GM18526 (cell line): ENCODE measurements around the gene ATP10A.

ENCODE experiments used
- POLR2A ChIP-seq: IDR thresholded peaks from 3 replicates; pipeline ENCODE4 v1.6.1; 2011; ENCODE audit not compliant: insufficient read length; ENCODE audit errors: extremely low read depth

Gene ATP10A

GRCh38 chr15:25679964-25680685, 183.0 kb downstream of the ATP10A start:
- TF ChIP-seq POLR2A = no peak

- no peak for TF ChIP-seq POLR2A
These were observed 183.6 kb downstream of the ATP10A start for GRCh38 chr15:25679492-25679891.

- TF ChIP-seq POLR2A = no peak
These were observed 184.6 kb downstream of the ATP10A start for GRCh38 chr15:25678500-25678855.

- TF ChIP-seq POLR2A = no peak
These were observed 185.2 kb downstream of the ATP10A start for GRCh38 chr15:25677719-25678499.

GRCh38 chr15:25676070-25676469, 187.1 kb downstream of the ATP10A start:
- no peak for TF ChIP-seq POLR2A

- no peak for TF ChIP-seq POLR2A
These were observed 187.7 kb downstream of the ATP10A start for GRCh38 chr15:25675396-25675795.

GRCh38 chr15:25674913-25675312, 188.2 kb downstream of the ATP10A start:
- TF ChIP-seq POLR2A = no peak

- TF ChIP-seq POLR2A = no peak
These were observed 189.2 kb downstream of the ATP10A start for GRCh38 chr15:25673972-25674371.

GRCh38 chr15:25673351-25673750, 189.8 kb downstream of the ATP10A start:
- no peak for TF ChIP-seq POLR2A

GRCh38 chr15:25671132-25671531, 192.0 kb downstream of the ATP10A start:
- TF ChIP-seq POLR2A = no peak

- no peak for TF ChIP-seq POLR2A
These were observed 192.5 kb downstream of the ATP10A start for GRCh38 chr15:25670621-25671020.

- no peak for TF ChIP-seq POLR2A
These were observed 193.0 kb downstream of the ATP10A start for GRCh38 chr15:25670025-25670554.

- no peak for TF ChIP-seq POLR2A
These were observed 194.2 kb downstream of the ATP10A start for GRCh38 chr15:25668901-25669300.

- no peak for TF ChIP-seq POLR2A
These were observed 194.8 kb downstream of the ATP10A start for GRCh38 chr15:25668236-25668795.

GRCh38 chr15:25667829-25668228, 195.3 kb downstream of the ATP10A start:
- TF ChIP-seq POLR2A = no peak

- no peak for TF ChIP-seq POLR2A
These were observed 197.2 kb downstream of the ATP10A start for GRCh38 chr15:25665913-25666312.
